H9 (cell line): Measurements from ENCODE around the gene ROR1. TPM values are rescaled to one million over a fixed set of nuclear protein-coding genes. Genes with fewer than 3 reads are reported as not detected.

Source experiments
- DNase-seq: peaks from one replicate; pipeline ENCODE4 v3.0.0-alpha.2; 2017
- H2AFZ ChIP-seq: one replicate; pipeline ENCODE4 v1.6.1; 2013; ENCODE audit warnings: mild to moderate bottlenecking, low read length, control low read depth, moderate library complexity
- H2AK5ac ChIP-seq: 2 replicates; pipeline ENCODE4 v1.6.1; 2013; ENCODE audit warnings: low read length, control low read depth, mixed read lengths; ENCODE audit not compliant: insufficient read length
- H2BK120ac ChIP-seq: one replicate; pipeline ENCODE4 v1.6.1; 2013; ENCODE audit warnings: low read depth, mild to moderate bottlenecking, low read length, control low read depth, inconsistent platforms; ENCODE audit not compliant: poor library complexity, severe bottlenecking
- H2BK12ac ChIP-seq: 2 replicates; pipeline ENCODE4 v1.6.1; 2013; ENCODE audit warnings: low read length, control low read depth, mixed read lengths, low read depth; ENCODE audit not compliant: insufficient read length
- H2BK15ac ChIP-seq: 2 replicates; pipeline ENCODE4 v1.6.1; 2013; ENCODE audit warnings: low read depth, low read length, control low read depth
- H2BK20ac ChIP-seq: one replicate; pipeline ENCODE4 v1.6.1; 2013; ENCODE audit warnings: low read depth, mild to moderate bottlenecking, low read length, control low read depth, inconsistent platforms; ENCODE audit not compliant: poor library complexity, severe bottlenecking
- H2BK5ac ChIP-seq: 2 replicates; pipeline ENCODE4 v1.6.1; 2013; ENCODE audit warnings: low read length, control low read depth, mixed read lengths; ENCODE audit not compliant: insufficient read length
- H3K14ac ChIP-seq: 2 replicates; pipeline ENCODE4 v1.6.1; 2013; ENCODE audit warnings: low read length, control low read depth; ENCODE audit not compliant: insufficient read depth
- H3K18ac ChIP-seq: 2 replicates; pipeline ENCODE4 v1.6.1; 2013; ENCODE audit warnings: low read depth, mild to moderate bottlenecking, mixed read lengths, low read length, control low read depth; ENCODE audit not compliant: insufficient read length
- H3K23ac ChIP-seq: 2 replicates; pipeline ENCODE4 v1.6.1; 2013; ENCODE audit warnings: low read length, control low read depth, mixed read lengths, low read depth; ENCODE audit not compliant: insufficient read length
- H3K23me2 ChIP-seq: 2 replicates; pipeline ENCODE4 v1.6.1; 2013; ENCODE audit warnings: low read depth, mild to moderate bottlenecking, mixed read lengths, low read length, control low read depth; ENCODE audit not compliant: insufficient read length, poor library complexity, severe bottlenecking
- H3K27ac ChIP-seq: 2 replicates; pipeline ENCODE4 v1.5.1; 2013; ENCODE audit warnings: low read length, control low read depth, mixed read lengths, low read depth; ENCODE audit not compliant: insufficient read length
- H3K27me3 ChIP-seq: 2 replicates; pipeline ENCODE4 v1.6.1; 2013; ENCODE audit warnings: low read length, control low read depth, inconsistent platforms; ENCODE audit not compliant: insufficient read depth
- H3K4ac ChIP-seq: 2 replicates; pipeline ENCODE4 v1.6.1; 2013; ENCODE audit warnings: low read depth, mild to moderate bottlenecking, control low read depth, inconsistent platforms, low read length, moderate library complexity
- H3K4me1 ChIP-seq: 2 replicates; pipeline ENCODE4 v1.6.1; 2013; ENCODE audit warnings: low read length, control low read depth, inconsistent platforms; ENCODE audit not compliant: insufficient read depth
- H3K4me2 ChIP-seq: 2 replicates; pipeline ENCODE4 v1.6.1; 2013; ENCODE audit warnings: low read length, control low read depth, mixed read lengths; ENCODE audit not compliant: insufficient read length, insufficient read depth
- H3K56ac ChIP-seq: 2 replicates; pipeline ENCODE4 v1.6.1; 2013; ENCODE audit warnings: low read depth, mild to moderate bottlenecking, mixed read lengths, low read length, control low read depth; ENCODE audit not compliant: insufficient read length
- H3K79me1 ChIP-seq: 2 replicates; pipeline ENCODE4 v1.6.1; 2013; ENCODE audit warnings: low read depth, mild to moderate bottlenecking, moderate library complexity, low read length, control low read depth, inconsistent platforms; ENCODE audit not compliant: insufficient read depth, poor library complexity, severe bottlenecking
- H3K79me2 ChIP-seq: 2 replicates; pipeline ENCODE4 v1.6.1; 2013; ENCODE audit warnings: low read length, control low read depth, inconsistent platforms; ENCODE audit not compliant: insufficient read depth
- H3K9ac ChIP-seq: 2 replicates; pipeline ENCODE4 v1.6.1; 2013; ENCODE audit warnings: low read length, control low read depth, mixed read lengths; ENCODE audit not compliant: insufficient read length; ENCODE audit errors: extremely low read depth
- H3K9me3 ChIP-seq: one replicate; pipeline ENCODE4 v1.6.1; 2013; ENCODE audit warnings: low read depth, low read length, inconsistent platforms; ENCODE audit not compliant: control insufficient read depth
- H3T11ph ChIP-seq: one replicate; pipeline ENCODE4 v1.6.1; 2013; ENCODE audit warnings: mild to moderate bottlenecking, low read length, control low read depth, inconsistent platforms
- H4K20me1 ChIP-seq: one replicate; pipeline ENCODE4 v1.6.1; 2013; ENCODE audit not compliant: control insufficient read depth, insufficient read length, insufficient read depth
- H4K5ac ChIP-seq: 2 replicates; pipeline ENCODE4 v1.6.1; 2013; ENCODE audit warnings: low read depth, mild to moderate bottlenecking, mixed read lengths, low read length, control low read depth; ENCODE audit not compliant: insufficient read length
- H4K8ac ChIP-seq: replicated peaks from 2 replicates; pipeline ENCODE4 v1.6.1; 2013; ENCODE audit warnings: low read length, control low read depth, mixed read lengths, low read depth; ENCODE audit not compliant: insufficient read length
- H4K91ac ChIP-seq: 2 replicates; pipeline ENCODE4 v1.6.1; 2013; ENCODE audit warnings: low read depth, mild to moderate bottlenecking, moderate library complexity, mixed read lengths, low read length, control low read depth; ENCODE audit not compliant: insufficient read length
- H3K27ac Mint-ChIP-seq, 3 experiments: 2 replicates in 2 of 3; 3 replicates in 1 of 3; pipeline ENCODE4 v1.8.0; 2020 to 2021; ENCODE audit warnings: mixed read lengths in 3 of 3, mild to moderate bottlenecking in 1 of 3, moderate library complexity in 1 of 3
- H3K27me3 Mint-ChIP-seq: 2 replicates; pipeline ENCODE4 v1.8.0; 2021; ENCODE audit warnings: low read depth, mild to moderate bottlenecking, moderate library complexity, mixed read lengths
- H3K36me3 Mint-ChIP-seq, 3 experiments: 2 replicates in 2 of 3; 3 replicates in 1 of 3; pipeline ENCODE4 v1.8.0; 2020 to 2021; ENCODE audit warnings: low read depth in 3 of 3, mixed read lengths in 3 of 3; ENCODE audit not compliant: insufficient read depth in 1 of 3
- H3K4me1 Mint-ChIP-seq, 2 experiments: 2 replicates each; pipeline ENCODE4 v1.8.0; 2020; ENCODE audit warnings: mixed read lengths in 2 of 2
- H3K4me3 Mint-ChIP-seq, 2 experiments: 2 replicates in 1 of 2; 3 replicates in 1 of 2; pipeline ENCODE4 v1.8.0; 2020 to 2021; ENCODE audit warnings: mild to moderate bottlenecking in 2 of 2, mixed read lengths in 2 of 2, moderate library complexity in 1 of 2
- H3K9me3 Mint-ChIP-seq, 2 experiments: 2 replicates in 1 of 2; 3 replicates in 1 of 2; pipeline ENCODE4 v1.8.0; 2020; ENCODE audit warnings: mild to moderate bottlenecking in 2 of 2, mixed read lengths in 2 of 2, moderate library complexity in 1 of 2
- CTCF ChIP-seq: fragments of 200-600 bp; sonication (generic); conservative IDR thresholded peaks from 3 replicates; pipeline ENCODE4 v1.8.0; 2021; ENCODE audit warnings: antibody characterized with exemption, mild to moderate bottlenecking
- WGBS: extraction: QIAGEN DNeasy Blood & Tissue Kit; methylation state at CpG from one replicate; pipeline ENCODE4 v1.1.7; 2013; ENCODE audit warnings: missing lambda C conversion rate, low lambda C conversion rate, mixed read lengths; ENCODE audit not compliant: insufficient read length; ENCODE audit errors: extremely low coverage; 5-methylcytosine and 5-hydroxymethylcytosine counted together
- total RNA-seq: library from RNA; stranded (reverse); gene quantifications from 2 replicates; pipeline ENCODE4 v1.2.1, GENCODE V29; 2021

The ROR1 gene
- total RNA-seq, 1 experiment from 2014 or later: 75.9 TPM

GRCh38 chr1:64114012-64114525 is 340.3 kb downstream of the ROR1 start:
- Histone ChIP-seq H2AFZ (no peak overlapping the region), H3K79me2 (0 out of 2 replicates have a peak, but pooled peaks cover 2% of the 10 kb centered on the region), H3K4me1 (peaks cover 7% of the 10 kb centered on the region; the same call in 1 of the 2 replicates), H3K27me3 (no peaks in the 10 kb centered on the region), H3K18ac (no peak overlapping the region), H2BK20ac (no peak overlapping the region), H2BK5ac (no peak overlapping the region), H3K79me1 (no peaks in the 10 kb centered on the region), H2BK15ac (no peak overlapping the region), H3K56ac (no peak overlapping the region), H4K5ac (no peak overlapping the region), H3K9me3 (no peaks in the 10 kb centered on the region), H3K23ac (no peak overlapping the region), H4K91ac (no peak overlapping the region), H2BK120ac (no peak overlapping the region), H3K4ac (no peak overlapping the region), H3K4me2 (no peak overlapping the region), H4K20me1 (no peaks in the 10 kb centered on the region), H2BK12ac (no peak overlapping the region), H3K14ac (no peak overlapping the region), H3T11ph (no peak overlapping the region), H2AK5ac (no peak overlapping the region), H3K27ac (no peak overlapping the region), H3K23me2 (no peaks in the 10 kb centered on the region), H3K9ac (no peak overlapping the region), H4K8ac (no peak overlapping the region)
- no peaks in the 10 kb centered on the region for H3K27me3 Mint-ChIP-seq
- H3K4me3 Mint-ChIP-seq: no peak overlapping the region
- no peaks in the 10 kb centered on the region for H3K9me3 Mint-ChIP-seq
- TF ChIP-seq CTCF: no peak
- no CpG with 5 or more reads among the region's 5 CpGs for WGBS
- H3K36me3 Mint-ChIP-seq: no peaks in the 10 kb centered on the region
- DNase-seq: no peak
- peak overlapping the region in 1 of 3 experiments; percentile 85; a peak in 5 of 7 replicates for H3K27ac Mint-ChIP-seq
- H3K4me1 Mint-ChIP-seq: peaks cover 29 to 38% of the 10 kb centered on the region in 2 experiments
